GM13976 (cell line): ENCODE measurements around the gene AGRP.

ENCODE experiments used
- DNase-seq: peaks from one replicate; pipeline ENCODE4 v3.0.0; 2012; ENCODE audit warnings: low spot score
- in situ Hi-C: fragments of 300-500 bp; cut with MboI; formaldehyde crosslinking; loops from one replicate; pipeline ENCODE4 v1.12.0; 2022; ENCODE audit warnings: low sequenced_read_pairs, mixed read lengths, inconsistent platforms; ENCODE audit not compliant: unreplicated experiment
- TF ChIP-seq, protein P1 (sequence below): IDR thresholded peaks from 2 replicates; pipeline ENCODE4 v1.5.1; 2012; ENCODE audit warnings: borderline replicate concordance, mild to moderate bottlenecking; ENCODE audit not compliant: insufficient read depth; ENCODE audit errors: extremely low read depth, missing control alignments, control extremely low read depth

AGRP gene

DNA sequence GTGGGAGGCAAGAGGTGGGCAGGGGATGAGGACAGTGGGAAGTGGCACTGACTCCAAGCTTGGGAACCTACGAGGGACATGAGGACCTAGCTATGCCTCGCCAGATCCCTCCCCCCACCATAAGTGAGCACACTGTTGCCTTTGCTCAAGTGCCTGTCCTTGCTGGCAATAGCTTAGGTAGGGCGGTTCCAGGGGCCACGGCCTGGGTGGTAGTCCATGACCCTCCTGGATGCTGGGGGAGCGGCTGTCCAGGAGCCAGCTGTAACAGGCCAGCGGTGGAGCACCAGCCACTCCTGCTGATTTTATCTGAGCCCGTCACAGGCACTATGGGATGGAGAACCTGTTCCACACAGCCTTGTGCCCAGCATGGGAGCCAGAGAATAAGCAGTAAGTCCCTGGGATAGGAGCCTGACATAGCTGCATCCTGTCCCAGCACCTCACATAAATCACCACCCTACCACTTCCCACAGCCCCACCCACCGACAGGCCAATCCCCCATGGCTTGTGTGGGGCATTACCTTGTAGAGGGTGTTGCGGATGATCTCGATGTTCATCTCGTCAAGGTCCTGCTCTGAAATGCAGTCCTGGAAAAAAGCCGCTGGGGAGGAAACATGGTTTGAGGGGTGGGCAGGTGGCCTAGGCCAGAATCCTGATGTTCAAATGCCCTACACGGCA lies 40.6 kb downstream of the AGRP start:
- in situ Hi-C loops: no loop called here
- TF ChIP-seq, protein P1, sequence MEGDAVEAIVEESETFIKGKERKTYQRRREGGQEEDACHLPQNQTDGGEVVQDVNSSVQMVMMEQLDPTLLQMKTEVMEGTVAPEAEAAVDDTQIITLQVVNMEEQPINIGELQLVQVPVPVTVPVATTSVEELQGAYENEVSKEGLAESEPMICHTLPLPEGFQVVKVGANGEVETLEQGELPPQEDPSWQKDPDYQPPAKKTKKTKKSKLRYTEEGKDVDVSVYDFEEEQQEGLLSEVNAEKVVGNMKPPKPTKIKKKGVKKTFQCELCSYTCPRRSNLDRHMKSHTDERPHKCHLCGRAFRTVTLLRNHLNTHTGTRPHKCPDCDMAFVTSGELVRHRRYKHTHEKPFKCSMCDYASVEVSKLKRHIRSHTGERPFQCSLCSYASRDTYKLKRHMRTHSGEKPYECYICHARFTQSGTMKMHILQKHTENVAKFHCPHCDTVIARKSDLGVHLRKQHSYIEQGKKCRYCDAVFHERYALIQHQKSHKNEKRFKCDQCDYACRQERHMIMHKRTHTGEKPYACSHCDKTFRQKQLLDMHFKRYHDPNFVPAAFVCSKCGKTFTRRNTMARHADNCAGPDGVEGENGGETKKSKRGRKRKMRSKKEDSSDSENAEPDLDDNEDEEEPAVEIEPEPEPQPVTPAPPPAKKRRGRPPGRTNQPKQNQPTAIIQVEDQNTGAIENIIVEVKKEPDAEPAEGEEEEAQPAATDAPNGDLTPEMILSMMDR: no peak
- DNase-seq: no peak

DNA sequence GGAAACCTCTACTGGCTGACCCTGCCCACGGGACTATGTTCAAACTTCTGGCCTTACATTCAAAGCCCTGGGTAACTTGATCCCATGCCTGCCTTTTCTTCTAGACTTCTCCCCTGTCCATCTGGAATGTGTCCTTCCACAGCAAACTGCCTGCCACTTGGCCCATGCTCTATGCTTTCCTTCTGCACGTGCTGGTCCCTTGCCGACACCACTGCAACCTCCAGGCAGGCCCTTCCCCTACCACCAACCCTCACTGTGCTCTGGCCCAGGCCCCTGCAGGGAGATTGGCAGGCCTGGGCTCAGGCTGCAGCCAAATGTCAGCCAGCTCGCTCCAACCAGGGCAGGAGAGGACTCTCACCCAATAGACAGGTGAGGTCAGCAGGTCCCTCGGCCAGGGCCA lies 41.4 kb downstream of the AGRP start:
- DNase-seq: no peak
- in situ Hi-C loops: no loop called here
- TF ChIP-seq, protein P1: no peak

DNA sequence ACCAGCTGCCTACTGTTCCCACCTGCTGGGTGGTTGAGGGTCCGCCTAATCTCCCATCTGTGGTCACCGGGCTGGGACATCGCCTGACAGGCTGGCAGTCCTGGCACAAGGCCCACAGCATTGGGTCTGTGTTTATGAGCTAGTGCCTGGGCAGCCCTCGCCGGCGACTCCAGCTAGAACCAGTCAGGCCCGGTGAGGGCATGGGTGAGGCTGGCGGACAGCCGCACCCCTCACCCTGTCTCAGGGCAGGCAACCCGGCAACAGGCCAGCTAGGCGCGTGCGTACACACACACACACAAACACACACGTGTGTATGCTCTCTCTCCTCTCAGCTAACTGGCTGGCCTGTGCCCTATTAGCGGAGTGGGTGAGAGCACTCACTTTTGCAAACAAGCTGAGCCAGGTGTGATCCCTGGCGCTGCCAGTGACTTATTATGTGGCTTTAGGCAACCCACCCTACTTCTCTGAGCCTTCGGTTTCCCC lies 42.0 kb downstream of the AGRP start:
- TF ChIP-seq, protein P1: no peak
- no peak for DNase-seq
- in situ Hi-C loops: no loop called here

DNA sequence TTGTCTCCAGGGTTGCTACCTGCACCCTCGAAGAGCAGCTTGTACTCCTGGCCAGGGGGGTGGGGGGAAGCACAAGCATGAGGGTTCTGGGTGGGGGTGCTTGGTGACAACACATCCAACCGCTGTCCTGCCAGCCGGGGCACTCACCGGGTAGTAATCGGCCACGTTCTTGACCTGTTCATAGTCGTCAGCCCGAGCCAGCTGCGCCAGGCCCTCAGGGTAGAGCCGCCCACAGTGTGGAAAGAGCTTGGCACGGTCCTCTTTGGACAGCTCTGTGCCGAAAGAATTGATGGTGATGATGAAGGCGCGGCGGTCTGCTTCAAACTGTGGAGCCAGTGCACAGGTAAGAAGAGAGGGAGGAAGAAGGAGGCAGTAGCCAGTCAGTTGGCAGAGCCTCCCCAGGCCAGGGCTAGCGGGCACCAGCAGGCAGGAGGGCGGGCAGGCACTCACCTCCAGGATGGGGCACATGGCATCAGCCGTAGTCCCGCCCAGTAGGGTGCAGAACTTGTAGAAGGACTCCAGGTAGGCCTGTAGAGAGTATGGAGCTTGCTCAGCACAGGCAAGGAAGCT lies 44.4 kb downstream of the AGRP start:
- in situ Hi-C loops: no loop called here
- TF ChIP-seq, protein P1: no peak
- no peak for DNase-seq

DNA sequence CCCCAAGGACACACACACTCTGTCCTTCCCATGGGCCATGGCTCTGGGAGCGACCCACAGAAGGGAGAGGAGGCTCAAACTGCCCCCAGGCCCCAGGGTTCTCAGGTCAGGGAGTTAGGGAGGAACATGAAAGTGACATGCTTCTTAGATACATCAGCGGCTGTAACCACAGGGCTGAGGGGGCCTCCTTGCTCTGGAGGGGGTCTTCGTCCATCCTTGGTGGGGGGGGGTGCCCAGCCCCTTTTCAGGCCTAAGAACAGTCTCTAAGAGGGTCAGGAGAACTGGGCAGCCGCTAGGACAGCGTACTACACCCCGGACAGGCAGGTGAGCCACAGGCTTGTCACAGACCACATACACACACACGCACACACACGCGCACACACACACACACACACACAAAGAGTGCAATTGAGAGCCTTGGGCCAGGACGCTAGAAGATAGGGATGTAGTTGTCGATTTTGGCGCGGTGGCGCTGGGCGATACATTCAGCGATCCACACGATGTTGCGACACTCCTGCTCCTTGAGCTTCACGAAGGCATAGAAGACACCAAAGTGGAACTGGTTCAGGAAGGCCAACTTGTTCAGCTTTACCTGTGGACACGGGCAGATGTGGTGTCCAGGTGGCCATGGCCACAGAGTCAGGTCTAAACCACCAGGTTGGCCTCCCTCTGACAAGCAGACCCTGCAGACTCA lies 45.1 kb downstream of the AGRP start:
- DNase-seq: no peak
- in situ Hi-C loops: no loop called here
- TF ChIP-seq, protein P1: no peak

DNA sequence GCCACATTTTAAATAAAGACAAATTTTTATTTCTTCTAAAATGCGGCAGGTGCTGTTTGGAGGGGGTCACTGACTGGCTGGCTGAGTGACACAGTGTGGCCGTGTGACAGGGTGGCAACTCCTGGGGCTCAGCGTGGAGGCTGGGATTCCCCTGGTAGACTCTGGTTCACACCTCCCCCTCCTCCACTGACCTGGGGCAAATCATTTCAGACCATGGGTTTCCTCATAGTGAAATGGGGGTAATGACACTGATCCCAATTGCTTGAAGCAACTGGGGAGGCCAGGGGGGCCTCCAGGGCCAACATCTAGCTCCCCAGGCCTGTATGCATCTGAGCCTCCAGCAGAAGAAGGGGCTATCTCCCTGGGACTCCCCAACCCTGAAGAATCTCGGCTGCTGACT lies 45.8 kb downstream of the AGRP start:
- in situ Hi-C loops: no loop called here
- TF ChIP-seq, protein P1: no peak

More for the DNA sequence above, 45.8 kb downstream of the AGRP start:
- no peak for DNase-seq
